ENCODE results near the gene PARD6G. TPM values are rescaled to one million over a fixed set of nuclear protein-coding genes. Genes with fewer than 3 reads are reported as not detected.

The PARD6G gene
- total and polyA plus RNA-seq, 9 of the 15 experiments (the other 6 are each of a cell fraction or from before 2014, with no cell fraction given): 0.03 to 1.2 (median 0.26) TPM

GRCh38 chr18:80178935-80179818 is 68.1 kb downstream of the PARD6G start (continued):
- TF ChIP-seq CHD7 (IDR thresholded peaks at IDR 0.05; ENCODE audit: low read depth, low read length): no peak
- TF ChIP-seq PHB (CRISPR knock-in tag; IDR thresholded peaks at IDR 0.05): no peak
